DOHH2 (cell line): ENCODE results near the gene SLC29A2.
"Not testable (repeated sequence)": the region's sequence is repeated elsewhere in the genome, so short reads cannot be mapped to it uniquely, and the experiment has no call there.

ENCODE experiments used
- H3F3A ChIP-seq: fragments of 200-600 bp; sonication (generic), shearing (Covaris generic); 2 replicates; pipeline ENCODE4 v1.6.0; 2016; ENCODE audit warnings: antibody characterized with exemption, mild to moderate bottlenecking; ENCODE audit not compliant: control insufficient read depth, insufficient read depth
- H3K27ac ChIP-seq: fragments of 200-600 bp; sonication (generic); 2 replicates; pipeline ENCODE4 v1.5.1; 2014; ENCODE audit warnings: low read depth, mild to moderate bottlenecking, low read length, moderate library complexity
- H3K27me3 ChIP-seq: fragments of 200-600 bp; sonication (generic); 2 replicates; pipeline ENCODE4 v1.6.1; 2014; ENCODE audit warnings: mild to moderate bottlenecking, low read length, mixed read lengths; ENCODE audit not compliant: control insufficient read depth
- H3K36me3 ChIP-seq: fragments of 200-600 bp; sonication (generic); 2 replicates; pipeline ENCODE4 v1.6.1; 2014; ENCODE audit warnings: mild to moderate bottlenecking, low read length, moderate library complexity, mixed read lengths; ENCODE audit not compliant: control insufficient read depth
- H3K4me1 ChIP-seq: fragments of 200-600 bp; sonication (generic); 2 replicates; pipeline ENCODE4 v1.6.1; 2014; ENCODE audit warnings: mild to moderate bottlenecking, low read length, mixed read lengths; ENCODE audit not compliant: control insufficient read depth
- H3K4me2 ChIP-seq: fragments of 200-600 bp; sonication (generic); 2 replicates; pipeline ENCODE4 v1.6.0; 2014; ENCODE audit warnings: mild to moderate bottlenecking, low read length, moderate library complexity
- H3K4me3 ChIP-seq: fragments of 200-600 bp; sonication (generic); 2 replicates; pipeline ENCODE4 v1.5.1; 2014; ENCODE audit warnings: mild to moderate bottlenecking, low read length, mixed read lengths
- H3K79me2 ChIP-seq: fragments of 200-600 bp; sonication (generic); 2 replicates; pipeline ENCODE4 v1.6.1; 2014; ENCODE audit warnings: mild to moderate bottlenecking, low read length, mixed read lengths; ENCODE audit not compliant: control insufficient read depth
- H3K9me2 ChIP-seq: fragments of 200-600 bp; sonication (generic); replicated peaks from 2 replicates; pipeline ENCODE4 v1.6.1; 2014; ENCODE audit warnings: mild to moderate bottlenecking, low read length, mixed read lengths; ENCODE audit not compliant: control insufficient read depth
- H3K9me3 ChIP-seq: fragments of 200-600 bp; sonication (generic); 2 replicates; pipeline ENCODE4 v1.6.1; 2014; ENCODE audit warnings: antibody characterized with exemption, low read length, mixed read lengths; ENCODE audit not compliant: control insufficient read depth, insufficient read depth
- H4K20me1 ChIP-seq: fragments of 200-600 bp; sonication (generic); 2 replicates; pipeline ENCODE4 v1.6.0; 2014; ENCODE audit warnings: low read depth, mild to moderate bottlenecking, antibody characterized with exemption, low read length, moderate library complexity; ENCODE audit not compliant: control insufficient read depth, insufficient read depth
- CTCF ChIP-seq: fragments of 200-600 bp; sonication (generic); IDR thresholded peaks from one replicate; pipeline ENCODE4 v1.5.1; 2014; ENCODE audit warnings: antibody characterized with exemption, mild to moderate bottlenecking, low read depth, low read length; ENCODE audit not compliant: poor library complexity, severe bottlenecking
- EZH2phosphoT487 ChIP-seq: fragments of 200-600 bp; sonication (generic); IDR thresholded peaks from 2 replicates; pipeline ENCODE4 v1.6.1; 2017; ENCODE audit warnings: borderline replicate concordance, mild to moderate bottlenecking, antibody characterized with exemption, low read length, moderate library complexity, mixed read lengths

The SLC29A2 gene

DNA sequence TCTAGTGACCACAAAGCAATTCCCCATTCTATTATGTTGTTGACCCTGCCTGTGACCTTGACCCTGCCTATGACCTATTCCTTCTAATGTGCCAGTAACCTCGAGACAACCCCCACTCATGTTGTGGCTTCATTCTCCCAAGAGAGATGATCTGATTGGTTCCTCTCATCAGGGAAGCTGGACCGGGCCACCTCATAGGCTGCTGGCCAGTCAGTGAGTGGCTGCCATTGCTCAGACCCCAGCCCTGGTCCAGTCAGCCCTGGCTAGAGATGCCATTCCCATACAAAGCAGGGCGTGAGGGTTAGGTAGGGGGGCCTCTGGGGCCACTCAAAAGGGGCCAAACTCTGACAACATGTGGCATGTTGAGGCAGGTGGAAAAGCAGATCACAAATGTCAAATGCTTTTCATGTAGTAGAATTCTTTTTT, 11.9 kb downstream of the SLC29A2 start:
- peaks cover 4% of the 10 kb centered on the region; the same call in 1 of the 2 replicates for H4K20me1 ChIP-seq
- no peak overlapping the region for H3K27ac ChIP-seq
- H3K9me3 ChIP-seq = no peaks in the 10 kb centered on the region
- peaks cover 22% of the 10 kb centered on the region for H3K36me3 ChIP-seq
- no peaks in the 10 kb centered on the region for H3K4me1 ChIP-seq
- H3K79me2 ChIP-seq = no peaks in the 10 kb centered on the region
- no peaks in the 10 kb centered on the region for H3K9me2 ChIP-seq
- TF ChIP-seq EZH2phosphoT487 (no peak), CTCF (no peak)
- H3F3A ChIP-seq = peaks cover 6% of the 10 kb centered on the region; the same call in 1 of the 2 replicates
- H3K4me3 ChIP-seq = no peak overlapping the region
- no peak overlapping the region for H3K4me2 ChIP-seq
- no peaks in the 10 kb centered on the region for H3K27me3 ChIP-seq

- H3K9me2 ChIP-seq, H3K9me3 ChIP-seq, H3K27ac ChIP-seq, H3K4me3 ChIP-seq, H4K20me1 ChIP-seq, H3K4me2 ChIP-seq, H3K36me3 ChIP-seq, H3K27me3 ChIP-seq: not testable (repeated sequence)
- Histone ChIP-seq H3F3A (peaks cover 13% of the 10 kb centered on the region), H3K79me2 (peaks cover 12% of the 10 kb centered on the region), H3K4me1 (peaks cover 22% of the 10 kb centered on the region)
Observed at GRCh38 chr11:66350560-66351235, 20.9 kb downstream of the SLC29A2 start.

DNA sequence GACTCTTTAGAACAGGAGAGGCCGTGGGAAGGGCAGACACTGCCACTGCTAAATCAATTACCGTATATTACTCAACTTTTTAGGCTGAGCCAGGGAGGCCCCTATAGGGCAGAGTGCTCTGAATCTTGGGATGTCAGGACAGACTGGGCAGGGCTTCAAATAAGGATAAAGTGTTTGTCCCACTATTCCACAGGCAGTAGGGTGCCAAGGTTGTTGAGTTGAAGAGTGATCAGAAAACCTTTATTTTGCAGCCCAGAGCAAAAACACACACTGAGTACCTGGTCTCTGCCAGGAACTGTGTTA, 22.5 kb downstream of the SLC29A2 start:
- Histone ChIP-seq H3K36me3 (no peaks in the 10 kb centered on the region; the same call in 1 of the 2 replicates), H3K27ac (no peak overlapping the region), H3F3A (peaks cover 17% of the 10 kb centered on the region), H4K20me1 (peaks cover 4% of the 10 kb centered on the region; the same call in 1 of the 2 replicates), H3K4me1 (peaks cover 32% of the 10 kb centered on the region), H3K4me2 (peak overlapping the region; percentile 76; the same call in 1 of the 2 replicates), H3K79me2 (peaks cover 22% of the 10 kb centered on the region), H3K27me3 (no peaks in the 10 kb centered on the region), H3K4me3 (no peak overlapping the region), H3K9me3 (no peaks in the 10 kb centered on the region), H3K9me2 (no peaks in the 10 kb centered on the region)
- TF ChIP-seq EZH2phosphoT487 = no peak
- no peak for TF ChIP-seq CTCF

DNA sequence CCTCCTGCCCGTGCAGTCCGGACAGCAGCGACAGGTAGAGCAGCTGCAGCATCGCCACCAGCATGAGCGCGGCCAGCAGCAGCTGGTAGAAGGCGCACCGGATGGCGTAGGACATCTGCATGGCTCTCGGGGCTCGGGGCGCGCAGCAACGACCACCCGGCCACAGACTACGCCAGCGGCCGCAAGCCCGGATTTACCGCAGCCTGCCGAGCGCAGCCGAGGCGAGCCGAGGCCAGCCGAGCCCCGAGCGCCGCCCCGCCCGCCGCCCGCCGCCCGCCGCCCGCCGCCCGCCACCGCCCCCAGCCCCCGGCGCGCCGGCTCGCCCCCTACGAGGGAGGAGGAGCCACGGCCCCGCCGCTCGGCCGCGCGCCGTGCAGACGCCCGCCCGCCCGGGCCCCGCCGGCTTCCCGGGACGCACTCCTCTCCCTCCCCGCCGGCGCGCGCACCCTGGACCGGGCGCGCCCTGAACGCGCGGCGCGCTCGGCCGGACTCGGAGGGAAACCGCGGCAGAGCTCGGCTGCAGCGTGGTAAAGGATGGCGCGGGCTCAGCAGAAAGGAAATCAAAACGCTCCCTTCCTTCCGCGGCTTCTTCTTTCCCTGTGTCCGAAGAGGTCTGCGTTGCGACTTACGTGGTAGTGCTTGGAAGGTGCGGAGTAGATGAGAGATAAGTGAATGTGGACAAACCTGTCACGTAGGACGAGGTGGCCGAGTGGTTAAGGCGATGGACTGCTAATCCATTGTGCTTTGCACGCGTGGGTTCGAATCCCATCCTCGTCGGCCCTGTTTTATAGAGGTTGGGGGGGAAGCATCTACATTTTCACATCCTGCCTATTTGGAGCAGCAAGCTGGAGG, 23.9 kb downstream of the SLC29A2 start, which contains the start of gene B4GAT1:
B4GAT1 (minus strand) TSS at position 205 of the 852 bp plus-strand sequence; CDS start at position 121, 84 bp downstream.
- peak within 1 kb of the TSS; percentile 50 for H3K27ac ChIP-seq
- no peak for TF ChIP-seq CTCF
- no peak for TF ChIP-seq EZH2phosphoT487
- no peaks in the 10 kb centered on the region for H3K9me3 ChIP-seq
- H3K4me3 ChIP-seq = peak within 1 kb of the TSS; percentile 95
- H4K20me1 ChIP-seq = peaks cover 4% of the 10 kb centered on the region; the same call in 1 of the 2 replicates
- peaks cover 35% of the 10 kb centered on the region for H3K79me2 ChIP-seq
- no peaks in the 10 kb centered on the region for H3K27me3 ChIP-seq
- no peaks in the 10 kb centered on the region; the same call in none of the 2 replicates for H3K36me3 ChIP-seq
- no peaks in the 10 kb centered on the region for H3K9me2 ChIP-seq
- peaks cover 40% of the 10 kb centered on the region for H3K4me1 ChIP-seq
- H3F3A ChIP-seq = peaks cover 17% of the 10 kb centered on the region
- peak within 1 kb of the TSS; percentile 90 for H3K4me2 ChIP-seq
